ENCODE results near the gene NTHL1. TPM values are rescaled to one million over a fixed set of nuclear protein-coding genes. Genes with fewer than 3 reads are reported as not detected.

Gene NTHL1
- total and polyA plus RNA-seq, 2 donors (not counting 1 experiment from before 2014, with no cell fraction given), result 8.4 to 44.4 TPM

GRCh38 chr16:1992704-1993317, 54.8 kb downstream of the NTHL1 start:
- Histone ChIP-seq H3K4me3 (replicated peaks in 1 of 4; ENCODE audit: control extremely low read depth in 1 of 4, insufficient read depth in 1 of 4, low read depth in 3 of 4, low read length in 4 of 4) (no peak overlapping the region), H3K9ac (ENCODE audit: insufficient read depth, low read length) (no peak overlapping the region), H3K79me2 (ENCODE audit: control insufficient read depth, insufficient read depth, low read length) (no peaks in the 10 kb centered on the region), H3K27ac (ENCODE audit: insufficient read depth, low read length) (no peak overlapping the region), H3K36me3 (ENCODE audit: control insufficient read depth, insufficient read depth, low read length) (no peaks in the 10 kb centered on the region), H3K9me3 (ENCODE audit: control insufficient read depth, insufficient read depth, low read depth, low read length) (no peaks in the 10 kb centered on the region), H3K27me3 (ENCODE audit: control insufficient read depth, insufficient read depth, low read length) (peaks cover 21% of the 10 kb centered on the region), H2AFZ (ENCODE audit: low read length) (no peak overlapping the region), H4K20me1 (ENCODE audit: control insufficient read depth, extremely low read depth, insufficient read depth, low read length) (no peaks in the 10 kb centered on the region), H3K4me2 (ENCODE audit: extremely low read depth, insufficient read depth, low read length) (no peak overlapping the region), H3K4me1 (ENCODE audit: control insufficient read depth, extremely low read depth, insufficient read depth, low read length) (peaks cover 11% of the 10 kb centered on the region)
- TF ChIP-seq CTCF (conservative IDR thresholded peaks at IDR 0.05 in 1 of 2, IDR thresholded peaks at IDR 0.05 in 1 of 2; ENCODE audit: low read depth in 1 of 2, low read length in 2 of 2) (no peak), EZH2 (IDR thresholded peaks at IDR 0.05; ENCODE audit: low read length, missing control alignments) (no peak)
- no peak for DNase-seq (ENCODE audit: low read depth in 2 of 2)

GRCh38 chr16:1991948-1992703, 55.5 kb downstream of the NTHL1 start:
- peak overlapping the region; percentile 68 for H3K4me2 ChIP-seq (ENCODE audit: extremely low read depth, insufficient read depth, low read length)

More at GRCh38 chr16:1991948-1992703, 55.5 kb downstream of the NTHL1 start:
- Histone ChIP-seq H3K36me3 (ENCODE audit: control insufficient read depth, insufficient read depth, low read length) (peaks cover under 1% of the 10 kb centered on the region), H3K9me3 (ENCODE audit: control insufficient read depth, insufficient read depth, low read depth, low read length) (no peaks in the 10 kb centered on the region), H3K9ac (ENCODE audit: insufficient read depth, low read length) (no peak overlapping the region), H3K79me2 (ENCODE audit: control insufficient read depth, insufficient read depth, low read length) (no peaks in the 10 kb centered on the region), H3K27me3 (ENCODE audit: control insufficient read depth, insufficient read depth, low read length) (peaks cover 21% of the 10 kb centered on the region), H3K27ac (ENCODE audit: insufficient read depth, low read length) (no peak overlapping the region), H4K20me1 (ENCODE audit: control insufficient read depth, extremely low read depth, insufficient read depth, low read length) (no peaks in the 10 kb centered on the region), H3K4me1 (ENCODE audit: control insufficient read depth, extremely low read depth, insufficient read depth, low read length) (peaks cover 11% of the 10 kb centered on the region), H3K4me3 (replicated peaks in 1 of 4; ENCODE audit: control extremely low read depth in 1 of 4, insufficient read depth in 1 of 4, low read depth in 3 of 4, low read length in 4 of 4) (peak overlapping the region in 3 of 4 experiments; percentile 13 to 36 (median 15)), H2AFZ (ENCODE audit: low read length) (peak overlapping the region; percentile 75)
- no peak for TF ChIP-seq CTCF (conservative IDR thresholded peaks at IDR 0.05 in 1 of 2, IDR thresholded peaks at IDR 0.05 in 1 of 2; ENCODE audit: low read depth in 1 of 2, low read length in 2 of 2)
- no peak for TF ChIP-seq EZH2 (IDR thresholded peaks at IDR 0.05; ENCODE audit: low read length, missing control alignments)
- peak; percentile 81 to 90 for DNase-seq (ENCODE audit: low read depth in 2 of 2)
